ENCODE data around the gene LMAN2.

The LMAN2 gene

DNA sequence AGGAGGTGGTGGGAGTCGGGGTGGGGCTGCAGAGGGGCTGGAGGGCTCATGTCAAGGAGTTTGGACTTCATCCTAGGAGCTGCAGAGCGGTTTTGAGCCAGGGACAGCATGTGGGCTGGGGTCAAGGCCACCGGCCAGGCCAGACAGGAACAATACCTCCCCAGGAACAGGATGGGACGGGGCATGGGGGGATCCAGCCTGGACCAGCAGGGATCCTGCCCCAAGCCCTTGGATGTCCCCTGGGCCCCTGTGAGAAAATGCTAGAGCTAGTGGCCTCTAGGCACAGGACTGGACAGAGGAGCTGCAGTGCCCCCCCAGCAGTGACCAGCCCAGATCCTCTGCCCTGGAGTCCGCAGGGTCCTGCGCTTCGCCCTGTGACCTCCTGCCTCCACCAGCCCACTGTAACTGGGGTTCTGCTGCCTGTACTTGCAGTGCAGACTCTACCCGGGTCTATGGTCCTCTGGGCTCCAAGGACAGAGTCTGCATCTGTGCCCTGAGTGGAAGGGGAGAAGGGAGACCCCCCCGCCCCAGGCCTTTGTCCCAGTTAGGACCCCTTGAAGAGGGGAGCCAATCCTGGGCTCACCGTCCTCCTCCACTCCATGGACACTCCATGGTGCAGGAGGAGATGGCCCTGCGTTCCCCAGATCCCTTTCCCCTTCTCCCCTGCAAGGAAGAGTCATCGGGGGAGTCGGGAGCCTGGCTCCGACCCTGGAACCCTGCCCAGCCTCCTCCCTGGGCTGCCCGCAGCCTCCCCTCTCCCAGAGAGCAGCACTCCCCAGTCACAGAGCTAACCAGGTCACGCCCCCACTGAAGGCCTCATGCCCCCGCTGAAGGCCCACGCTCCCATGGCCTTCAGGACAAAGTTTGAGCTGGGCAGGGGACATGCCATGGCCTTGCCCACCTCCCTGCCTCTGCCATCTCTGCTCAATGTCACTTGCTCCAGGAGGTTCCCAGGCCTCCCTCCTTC lies 36.8 kb downstream of the LMAN2 start:
- TF ChIP-seq KLF16 (tag by site-specific recombination; IDR thresholded peaks at IDR 0.05), result no peak
- TF ChIP-seq ZNF404 (tag by site-specific recombination; IDR thresholded peaks at IDR 0.05), result no peak
- no peak for TF ChIP-seq MEIS1 (CRISPR knock-in tag; IDR thresholded peaks at IDR 0.05; ENCODE audit: borderline replicate concordance)
- TF ChIP-seq ZNF157 (tag by site-specific recombination; IDR thresholded peaks at IDR 0.05), result no peak
- TF ChIP-seq KLF8 (tag by site-specific recombination; IDR thresholded peaks at IDR 0.05), result no peak
- no peak for TF ChIP-seq ZNF354C (tag by site-specific recombination; IDR thresholded peaks at IDR 0.05; ENCODE audit: borderline replicate concordance, low read depth)
- TF ChIP-seq ZNF558 (tag by site-specific recombination; IDR thresholded peaks at IDR 0.05), result no peak
- TF ChIP-seq GLIS1 (tag by site-specific recombination; IDR thresholded peaks at IDR 0.05), result no peak
- no peak for TF ChIP-seq ZBTB8A (tag by site-specific recombination; IDR thresholded peaks at IDR 0.05)
- TF ChIP-seq ZNF785 (tag by site-specific recombination; IDR thresholded peaks at IDR 0.05), result no peak
- TF ChIP-seq, protein P1, sequence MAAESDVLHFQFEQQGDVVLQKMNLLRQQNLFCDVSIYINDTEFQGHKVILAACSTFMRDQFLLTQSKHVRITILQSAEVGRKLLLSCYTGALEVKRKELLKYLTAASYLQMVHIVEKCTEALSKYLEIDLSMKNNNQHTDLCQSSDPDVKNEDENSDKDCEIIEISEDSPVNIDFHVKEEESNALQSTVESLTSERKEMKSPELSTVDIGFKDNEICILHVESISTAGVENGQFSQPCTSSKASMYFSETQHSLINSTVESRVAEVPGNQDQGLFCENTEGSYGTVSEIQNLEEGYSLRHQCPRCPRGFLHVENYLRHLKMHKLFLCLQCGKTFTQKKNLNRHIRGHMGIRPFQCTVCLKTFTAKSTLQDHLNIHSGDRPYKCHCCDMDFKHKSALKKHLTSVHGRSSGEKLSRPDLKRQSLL (tag by site-specific recombination; IDR thresholded peaks at IDR 0.05), result no peak
- TF ChIP-seq ZNF202 (tag by site-specific recombination; IDR thresholded peaks at IDR 0.05; ENCODE audit: borderline replicate concordance), result no peak
- H3K4me3 ChIP-seq (ENCODE audit: low read depth, low read length), result no peak overlapping the region
- no peaks in the 10 kb centered on the region for H3K9me3 ChIP-seq (ENCODE audit: control insufficient read depth, insufficient read depth, low read depth, low read length)
- ChIA-PET CTCF (interaction anchor here (0.6 to 1.4 kb wide), 2 partner anchors 88 to 186 kb away, joined by 3 to 8 read pairs; no protein-coding TSS in a partner anchor), POLR2A (interaction anchor here (0.5 kb wide), 1 partner anchor 217 kb away, joined by 4 read pairs; no protein-coding TSS in a partner anchor)
- peaks cover 5% of the 10 kb centered on the region for H3K4me1 ChIP-seq (ENCODE audit: control insufficient read depth, insufficient read depth, low read length)
- peaks cover 0 to 10% of the 10 kb centered on the region in 2 experiments; a peak in 1 of 3 replicates for H3K36me3 ChIP-seq (ENCODE audit: control insufficient read depth in 2 of 2, insufficient read depth in 1 of 2, low read length in 2 of 2)
- H3K27ac ChIP-seq (ENCODE audit: extremely low read depth, low read depth, low read length), result no peak overlapping the region

DNA sequence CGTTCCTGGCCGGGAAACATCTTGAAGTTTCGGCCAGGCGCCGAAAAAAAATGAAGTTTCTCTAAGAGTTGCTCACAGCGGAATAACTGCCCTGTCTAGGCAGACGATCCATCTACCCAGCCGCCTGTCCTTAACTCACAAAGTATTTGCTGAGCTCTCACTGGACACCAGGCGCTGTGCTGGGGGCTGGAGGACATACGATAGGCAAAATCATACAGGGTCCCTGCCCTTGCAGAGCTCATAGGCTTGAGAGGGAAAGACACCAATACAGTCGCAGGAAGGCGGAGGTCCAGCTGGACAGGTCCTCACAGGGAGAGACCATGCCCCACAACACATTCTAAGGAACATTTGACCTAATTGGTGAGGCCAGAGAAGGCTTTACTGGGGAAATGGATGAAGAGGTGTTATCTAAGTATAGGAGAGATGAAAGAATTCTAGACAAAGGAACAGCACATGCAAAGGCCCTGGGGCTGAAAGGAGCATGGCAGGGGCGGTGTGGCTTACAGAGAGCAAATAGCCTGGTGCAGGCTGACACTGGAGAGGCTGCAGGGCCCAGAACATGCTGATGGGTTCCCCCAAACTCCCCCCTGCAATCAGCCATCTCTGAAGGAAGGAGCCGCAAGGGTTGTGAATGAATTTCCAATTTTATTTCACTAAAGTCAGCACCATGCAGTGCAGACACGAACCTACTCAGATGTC lies 37.8 kb downstream of the LMAN2 start:
- Histone ChIP-seq H3K4me3 (ENCODE audit: low read depth, low read length) (no peak overlapping the region), H3K36me3 (ENCODE audit: control insufficient read depth in 2 of 2, insufficient read depth in 1 of 2, low read length in 2 of 2) (peaks cover 0 to 18% of the 10 kb centered on the region in 2 experiments; a peak in 1 of 3 replicates), H3K4me1 (ENCODE audit: control insufficient read depth, insufficient read depth, low read length) (peaks cover 5% of the 10 kb centered on the region), H3K27ac (ENCODE audit: extremely low read depth, low read depth, low read length) (no peak overlapping the region), H3K9me3 (ENCODE audit: control insufficient read depth, insufficient read depth, low read depth, low read length) (no peaks in the 10 kb centered on the region)
- TF ChIP-seq, protein P2, sequence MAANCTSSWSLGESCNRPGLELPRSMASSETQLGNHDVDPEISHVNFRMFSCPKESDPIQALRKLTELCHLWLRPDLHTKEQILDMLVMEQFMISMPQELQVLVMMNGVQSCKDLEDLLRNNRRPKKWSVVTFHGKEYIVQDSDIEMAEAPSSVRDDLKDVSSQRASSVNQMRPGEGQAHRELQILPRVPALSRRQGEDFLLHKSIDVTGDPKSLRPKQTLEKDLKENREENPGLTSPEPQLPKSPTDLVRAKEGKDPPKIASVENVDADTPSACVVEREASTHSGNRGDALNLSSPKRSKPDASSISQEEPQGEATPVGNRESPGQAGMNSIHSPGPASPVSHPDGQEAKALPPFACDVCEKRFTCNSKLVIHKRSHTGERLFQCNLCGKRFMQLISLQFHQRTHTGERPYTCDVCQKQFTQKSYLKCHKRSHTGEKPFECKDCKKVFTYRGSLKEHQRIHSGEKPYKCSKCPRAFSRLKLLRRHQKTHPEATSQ (tag by site-specific recombination; IDR thresholded peaks at IDR 0.05), result no peak
- TF ChIP-seq ZNF629 (tag by site-specific recombination; IDR thresholded peaks at IDR 0.05), result no peak
- TF ChIP-seq, protein P3, sequence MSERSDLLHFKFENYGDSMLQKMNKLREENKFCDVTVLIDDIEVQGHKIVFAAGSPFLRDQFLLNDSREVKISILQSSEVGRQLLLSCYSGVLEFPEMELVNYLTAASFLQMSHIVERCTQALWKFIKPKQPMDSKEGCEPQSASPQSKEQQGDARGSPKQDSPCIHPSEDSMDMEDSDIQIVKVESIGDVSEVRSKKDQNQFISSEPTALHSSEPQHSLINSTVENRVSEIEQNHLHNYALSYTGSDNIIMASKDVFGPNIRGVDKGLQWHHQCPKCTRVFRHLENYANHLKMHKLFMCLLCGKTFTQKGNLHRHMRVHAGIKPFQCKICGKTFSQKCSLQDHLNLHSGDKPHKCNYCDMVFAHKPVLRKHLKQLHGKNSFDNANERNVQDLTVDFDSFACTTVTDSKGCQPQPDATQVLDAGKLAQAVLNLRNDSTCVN (tag by site-specific recombination; optimal IDR thresholded peaks at IDR 0.05), result no peak
- peak; percentile 98 for TF ChIP-seq ZNF623 (tag by site-specific recombination; IDR thresholded peaks at IDR 0.05)
- TF ChIP-seq, protein P4, sequence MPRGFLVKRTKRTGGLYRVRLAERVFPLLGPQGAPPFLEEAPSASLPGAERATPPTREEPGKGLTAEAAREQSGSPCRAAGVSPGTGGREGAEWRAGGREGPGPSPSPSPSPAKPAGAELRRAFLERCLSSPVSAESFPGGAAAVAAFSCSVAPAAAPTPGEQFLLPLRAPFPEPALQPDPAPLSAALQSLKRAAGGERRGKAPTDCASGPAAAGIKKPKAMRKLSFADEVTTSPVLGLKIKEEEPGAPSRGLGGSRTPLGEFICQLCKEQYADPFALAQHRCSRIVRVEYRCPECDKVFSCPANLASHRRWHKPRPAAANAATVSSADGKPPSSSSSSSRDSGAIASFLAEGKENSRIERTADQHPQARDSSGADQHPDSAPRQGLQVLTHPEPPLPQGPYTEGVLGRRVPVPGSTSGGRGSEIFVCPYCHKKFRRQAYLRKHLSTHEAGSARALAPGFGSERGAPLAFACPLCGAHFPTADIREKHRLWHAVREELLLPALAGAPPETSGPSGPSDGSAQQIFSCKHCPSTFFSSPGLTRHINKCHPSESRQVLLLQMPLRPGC (tag by site-specific recombination; IDR thresholded peaks at IDR 0.05), result no peak
- ChIA-PET POLR2A (interaction anchor here (1.6 to 2.4 kb wide), 3 partner anchors 12 to 184 kb away, joined by 5 to 12 read pairs (median 10); partner anchors contain the start of gene LMAN2), CTCF (interaction anchor here (0.6 to 1.1 kb wide), 2 partner anchors 57 to 136 kb away, joined by 3 to 5 read pairs; no protein-coding TSS in a partner anchor)
